ENCODE results near the gene PLAAT4.
A peak's percentile ranks its signal among the peaks of the same experiment; 100 is the strongest.

Gene PLAAT4

GRCh38 chr11:63536669-63537292, at the start of gene PLAAT4:
Gene PLAAT4 (plus strand): TSS chr11:63536808. CDS start chr11:63536869, 61 bp downstream.
- DNase-seq, result peak in 1 of 2 donors; percentile 25

- no peak for DNase-seq
Measured at GRCh38 chr11:63488789-63489188, 47.8 kb upstream of the PLAAT4 start.

DNA sequence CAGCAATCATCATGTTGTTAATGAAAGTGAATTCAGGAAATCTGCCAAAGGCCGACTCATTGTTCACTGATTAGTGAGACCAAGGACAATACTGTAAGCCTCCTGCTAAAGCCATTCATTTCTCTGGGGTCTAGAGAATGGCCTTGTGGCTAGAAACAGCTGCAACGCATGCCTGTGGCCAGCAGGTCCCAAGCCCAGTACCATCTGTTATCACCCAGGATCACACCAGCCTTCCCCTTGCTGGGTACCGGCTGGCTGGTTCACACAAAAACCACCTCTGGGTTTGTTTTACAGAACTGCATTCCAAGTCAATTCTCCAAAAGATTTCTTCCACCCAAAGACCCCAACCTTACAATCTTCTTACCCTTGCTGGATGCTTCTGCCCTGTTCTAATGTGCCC, 46.7 kb upstream of the PLAAT4 start:
- no peak for DNase-seq

GRCh38 chr11:63490551-63491239, 45.9 kb upstream of the PLAAT4 start, which contains the start of gene PLAAT5:
Gene PLAAT5 (minus strand): TSS chr11:63491167. CDS start chr11:63491034, 133 bp downstream.
- DNase-seq, result no peak

GRCh38 chr11:63491240-63491587, 45.4 kb upstream of the PLAAT4 start:
- no peak for DNase-seq

- DNase-seq, result no peak
Measured at GRCh38 chr11:63491636-63492372, 44.8 kb upstream of the PLAAT4 start.

DNA sequence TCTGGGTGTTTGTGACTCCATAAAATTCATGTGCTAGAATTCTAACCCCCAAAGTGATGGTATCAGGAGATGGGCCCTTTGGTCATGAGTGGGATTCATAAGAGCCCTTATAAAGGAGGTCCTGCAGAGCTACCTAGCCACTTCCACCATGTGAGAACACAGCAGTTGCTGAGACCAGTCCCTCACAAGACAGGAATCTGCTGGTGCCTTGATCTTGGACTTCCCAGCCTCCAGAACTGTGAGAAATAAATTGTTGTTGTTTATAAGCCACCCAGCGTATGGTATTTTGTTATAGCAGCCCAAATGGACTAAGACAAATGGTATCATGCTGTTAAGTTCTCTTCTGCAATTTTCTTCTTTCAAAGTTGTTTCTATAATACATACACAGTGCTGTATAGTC, 44.2 kb upstream of the PLAAT4 start:
- no peak for DNase-seq

GRCh38 chr11:63493127-63493526, 43.5 kb upstream of the PLAAT4 start:
- DNase-seq, result no peak

- DNase-seq, result no peak
Measured at GRCh38 chr11:63494975-63495374, 41.6 kb upstream of the PLAAT4 start.

DNA sequence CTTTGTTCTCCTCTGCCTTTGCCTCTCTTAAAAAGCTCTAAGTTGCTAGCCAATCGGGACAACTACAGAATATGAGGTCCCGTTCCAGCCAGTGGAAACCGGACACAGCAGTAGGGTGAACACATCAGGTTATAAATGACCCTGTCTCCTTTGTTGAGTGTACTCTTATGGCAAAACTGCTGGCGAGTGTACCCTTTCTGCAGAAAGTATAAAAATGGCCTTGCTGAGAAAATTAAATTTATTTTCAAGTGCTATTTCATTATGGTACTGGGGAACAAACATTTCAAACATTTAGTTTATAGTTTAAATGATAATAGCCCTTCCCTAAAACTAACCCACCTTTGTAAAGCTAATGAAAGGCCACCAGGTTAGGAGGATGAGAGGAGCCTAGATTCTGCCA, 36.7 kb upstream of the PLAAT4 start:
- no peak for DNase-seq

- DNase-seq, result no peak
Measured at GRCh38 chr11:63501236-63501635, 35.4 kb upstream of the PLAAT4 start.

- no peak for DNase-seq
Measured at GRCh38 chr11:63502252-63502820, 34.3 kb upstream of the PLAAT4 start.

DNA sequence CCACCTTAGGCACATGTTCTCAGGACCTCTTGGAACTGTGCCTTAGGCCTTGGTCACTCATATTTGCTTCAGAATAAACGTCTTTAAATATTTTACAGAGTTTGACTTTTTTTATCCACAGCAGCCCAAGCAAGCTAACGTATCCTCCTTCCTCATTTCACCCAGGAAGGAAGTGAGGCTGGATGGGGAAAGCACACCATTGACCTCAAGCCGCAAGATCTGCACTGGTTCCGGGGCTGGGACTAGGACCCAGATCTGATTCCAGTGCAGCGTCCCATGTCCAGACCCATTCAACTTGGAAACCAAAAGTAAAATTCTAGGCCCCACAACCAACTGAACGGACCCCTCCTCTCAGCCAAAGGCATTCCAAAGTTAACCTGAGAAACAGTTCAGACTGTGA, 33.1 kb upstream of the PLAAT4 start:
- no peak for DNase-seq

DNA sequence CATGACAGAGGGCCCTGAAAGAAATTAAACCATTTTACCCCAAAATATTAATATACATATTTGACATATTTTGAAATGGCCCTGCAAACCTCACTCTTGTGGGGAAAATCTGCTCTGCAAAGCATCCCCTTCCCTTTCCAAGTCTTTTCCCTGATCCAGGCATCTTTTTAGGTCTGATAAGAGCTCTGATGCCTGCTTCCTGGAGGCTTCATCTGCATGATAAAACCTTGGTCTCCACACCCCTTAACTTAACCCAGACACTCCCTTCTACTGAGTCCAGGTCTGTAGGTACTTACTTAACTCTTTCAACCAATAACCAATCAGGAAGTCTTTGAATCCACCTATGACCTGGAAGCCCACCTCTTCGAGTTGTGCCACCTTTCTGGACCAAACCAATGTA, 32.6 kb upstream of the PLAAT4 start:
- DNase-seq, result no peak

- no peak for DNase-seq
Measured at GRCh38 chr11:63504933-63505586, 31.5 kb upstream of the PLAAT4 start.

DNA sequence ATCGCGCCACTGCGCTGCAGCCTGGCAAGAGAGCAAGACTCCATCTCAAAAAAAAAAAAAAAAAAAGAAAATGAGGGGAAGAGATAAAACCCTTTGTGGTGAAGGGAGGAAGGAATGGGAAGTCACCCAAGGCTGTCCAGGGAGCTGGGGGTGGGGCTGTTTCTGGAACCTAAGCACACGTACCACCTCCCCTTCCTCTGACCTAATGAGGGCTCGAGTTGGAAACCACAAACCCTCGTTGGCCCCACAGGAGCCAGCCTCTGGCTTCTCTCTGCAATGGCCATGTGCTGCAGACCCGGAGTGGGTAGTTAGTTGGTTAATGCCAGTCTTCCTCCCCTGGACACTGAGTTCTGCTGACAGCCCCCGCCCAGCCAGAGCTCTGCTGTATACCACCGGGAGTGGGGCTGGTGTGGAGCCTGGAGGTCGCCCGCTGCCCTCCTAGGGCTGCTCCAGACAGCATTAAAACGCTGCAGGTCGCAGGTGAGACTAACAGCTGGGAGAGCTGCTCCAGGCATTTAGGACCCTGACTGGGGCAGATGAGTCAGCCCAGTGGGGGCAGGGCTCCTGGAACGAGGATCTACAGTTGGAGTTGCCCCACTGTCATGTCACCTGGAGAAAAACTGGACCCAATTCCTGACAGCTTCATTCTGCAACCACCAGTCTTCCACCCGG, 30.6 kb upstream of the PLAAT4 start, which contains the start of gene LGALS12:
Gene LGALS12 (plus strand): TSS at position 228 of the 672 bp plus-strand sequence. CDS start 375 bp downstream, at position 603.
- DNase-seq, result no peak

DNA sequence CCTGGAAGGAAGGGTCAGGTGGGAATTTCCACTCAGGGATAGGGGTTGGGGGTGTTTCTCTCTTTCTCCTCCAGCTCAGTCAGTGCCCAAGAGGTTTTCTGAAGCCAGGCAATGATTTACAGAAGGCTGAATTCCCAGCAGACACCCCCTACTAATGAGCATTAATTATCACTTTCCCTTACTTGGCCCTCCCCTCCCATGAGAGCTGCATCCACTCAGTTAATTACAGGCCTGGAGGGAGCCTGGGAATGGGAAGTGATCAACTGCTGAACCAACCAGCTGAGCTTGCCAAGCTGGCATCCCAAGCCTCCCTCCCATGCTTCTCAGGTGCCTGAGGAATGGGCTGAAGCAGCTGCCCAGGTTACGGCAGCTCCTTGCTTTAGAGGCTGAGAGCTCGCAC, 29.7 kb upstream of the PLAAT4 start:
- DNase-seq, result no peak

- no peak for DNase-seq
Measured at GRCh38 chr11:63507511-63507910, 29.1 kb upstream of the PLAAT4 start.

DNA sequence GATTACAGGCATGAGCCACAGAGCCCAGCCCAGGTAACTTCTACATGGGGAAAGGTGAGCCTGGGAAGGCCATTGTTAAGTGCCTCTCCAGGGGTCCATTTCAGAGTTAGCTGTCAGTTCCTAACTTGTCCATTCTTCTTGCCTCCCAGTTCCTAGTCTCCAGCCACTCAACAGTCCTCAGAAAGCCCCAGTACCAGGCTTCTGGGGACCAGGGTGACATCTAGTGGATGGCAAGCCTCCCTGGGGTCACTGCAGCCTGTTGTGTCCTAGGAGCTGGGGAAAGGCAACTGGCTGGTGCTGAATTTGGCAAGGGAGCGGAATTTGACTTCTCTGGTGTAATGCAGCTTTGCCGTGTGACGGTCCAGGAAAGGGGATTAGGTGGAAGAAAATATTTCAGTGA, 28.6 kb upstream of the PLAAT4 start:
- DNase-seq, result no peak

DNA sequence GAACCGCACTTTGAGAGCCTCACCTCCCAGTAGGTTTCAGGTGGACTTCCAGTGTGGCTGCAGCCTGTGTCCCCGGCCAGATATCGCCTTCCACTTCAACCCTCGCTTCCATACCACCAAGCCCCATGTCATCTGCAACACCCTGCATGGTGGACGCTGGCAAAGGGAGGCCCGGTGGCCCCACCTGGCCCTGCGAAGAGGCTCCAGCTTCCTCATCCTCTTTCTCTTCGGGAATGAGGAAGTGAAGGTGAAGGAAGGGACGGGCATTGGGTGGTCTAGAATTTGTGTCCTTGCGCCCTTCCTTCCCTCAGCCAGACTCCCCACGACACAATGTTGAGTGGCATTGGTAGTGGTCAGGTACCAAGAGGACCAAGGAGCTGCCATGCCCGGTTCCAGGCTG, 27.9 kb upstream of the PLAAT4 start:
- DNase-seq, result no peak

GRCh38 chr11:63510360-63511047, 26.1 kb upstream of the PLAAT4 start:
- DNase-seq, result no peak

Data from stimulated activated CD4-positive, alpha-beta T cell treated with anti-CD3 and anti-CD28 coated beads, Interleukin-2, amount 100 ng/mL, for 48 hours (primary cell).